Stimulated activated CD8-positive, alpha-beta memory T cell treated with anti-CD3 and anti-CD28 coated beads, Interleukin-12 subunit alpha, Interleukin-12 subunit beta, amount 100 ng/mL, for 1 hour (primary cell): Measurements from ENCODE around the gene BCL7C.

ENCODE experiments used
- DNase-seq: peaks from one replicate; pipeline ENCODE4 v3.0.0-alpha.2; 2020; ENCODE audit warnings: low read depth

BCL7C gene

DNA sequence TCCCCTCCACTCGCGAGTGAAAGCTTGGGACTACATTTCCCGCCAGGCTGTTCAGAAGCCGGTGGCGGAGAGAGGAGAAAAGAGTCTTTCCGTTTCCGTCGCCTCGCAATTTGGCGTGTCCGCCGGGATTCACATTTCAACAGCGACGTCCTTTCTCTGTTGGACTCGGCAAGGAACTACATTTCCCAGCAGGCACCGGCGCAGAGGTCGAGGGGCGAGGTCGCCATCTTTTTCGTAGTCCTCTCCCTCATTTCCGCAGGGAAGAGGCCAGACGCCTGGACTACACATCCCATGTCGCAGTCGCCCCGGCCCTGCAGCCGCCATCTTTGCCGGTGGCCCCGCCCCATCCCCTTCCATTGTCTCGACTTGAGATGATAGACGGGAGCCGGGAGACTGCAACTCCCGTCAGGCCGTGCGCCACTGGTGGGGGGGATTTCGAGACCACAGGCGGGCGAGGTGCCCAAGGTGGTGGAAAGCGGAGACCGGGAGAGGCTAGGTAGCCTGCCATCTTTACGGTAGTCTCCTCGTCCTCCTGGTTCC is 28.6 kb upstream of the BCL7C start:
- peak; percentile 98 for DNase-seq

DNA sequence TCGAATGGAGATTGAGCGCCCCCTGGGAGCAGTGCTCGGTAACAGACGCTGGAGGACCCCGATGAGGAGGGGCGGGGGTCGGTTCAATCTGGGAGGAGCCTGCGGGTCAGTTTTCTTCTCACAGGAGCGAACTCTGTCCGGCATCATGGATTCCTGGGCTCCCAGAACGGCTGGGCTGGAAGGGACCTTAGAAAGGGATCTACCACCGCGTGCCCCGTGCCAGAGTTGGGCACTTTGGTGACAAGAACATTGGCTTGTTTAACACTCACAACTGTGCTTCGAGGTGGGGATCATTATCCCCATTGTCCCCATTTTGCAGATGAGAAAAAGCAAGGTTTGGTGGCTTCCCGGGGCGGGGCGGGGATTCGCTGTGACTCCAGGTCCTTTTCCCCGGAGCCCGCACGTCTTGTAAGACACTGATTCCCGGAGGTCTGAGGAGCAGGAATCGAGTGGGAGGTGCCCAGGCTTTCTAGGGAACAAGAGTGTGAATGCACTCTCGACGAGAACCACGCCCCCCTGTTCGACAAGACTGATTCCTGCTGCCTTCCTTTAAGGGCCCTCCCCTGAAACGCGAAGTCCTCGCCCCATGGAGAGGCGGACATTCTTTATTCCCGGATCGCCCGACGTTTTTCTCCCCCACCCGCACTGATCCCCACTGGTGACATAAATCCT is 28.0 kb upstream of the BCL7C start:
- peak; percentile 78 for DNase-seq

DNA sequence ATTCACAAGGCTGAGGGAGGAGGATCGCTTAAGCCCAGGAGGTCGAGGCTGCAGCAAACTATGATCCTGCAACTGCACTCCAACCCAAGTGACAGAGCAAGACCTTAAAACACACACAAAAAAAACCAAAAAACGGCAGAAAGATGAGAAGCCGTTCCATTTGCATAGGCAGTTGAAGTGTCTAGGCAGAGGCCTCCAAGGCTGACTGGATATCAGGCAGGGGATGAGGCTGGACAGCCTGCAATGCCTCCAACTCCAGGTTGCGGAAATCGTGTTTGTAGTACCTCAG is 27.5 kb upstream of the BCL7C start:
- no peak for DNase-seq

DNA sequence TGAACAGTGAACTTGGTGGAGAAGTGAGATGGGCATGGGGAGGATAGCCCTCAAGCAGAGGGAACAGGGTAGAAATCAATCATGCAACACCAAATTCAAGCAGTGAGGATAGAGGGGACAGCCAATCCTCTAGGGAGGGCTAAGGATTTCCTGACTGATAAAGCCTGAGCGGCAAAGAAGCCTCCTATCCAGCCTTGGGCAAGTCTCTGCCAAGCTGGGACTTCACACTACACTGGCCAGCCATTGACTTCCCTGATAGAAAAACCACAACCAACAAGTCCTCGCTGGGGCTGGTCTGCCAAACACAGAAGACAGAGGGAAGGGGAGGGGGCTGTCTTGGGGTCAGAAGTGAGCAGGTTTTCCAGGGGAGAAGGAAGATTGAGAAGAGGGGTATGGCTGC is 27.0 kb upstream of the BCL7C start:
- DNase-seq: no peak

DNA sequence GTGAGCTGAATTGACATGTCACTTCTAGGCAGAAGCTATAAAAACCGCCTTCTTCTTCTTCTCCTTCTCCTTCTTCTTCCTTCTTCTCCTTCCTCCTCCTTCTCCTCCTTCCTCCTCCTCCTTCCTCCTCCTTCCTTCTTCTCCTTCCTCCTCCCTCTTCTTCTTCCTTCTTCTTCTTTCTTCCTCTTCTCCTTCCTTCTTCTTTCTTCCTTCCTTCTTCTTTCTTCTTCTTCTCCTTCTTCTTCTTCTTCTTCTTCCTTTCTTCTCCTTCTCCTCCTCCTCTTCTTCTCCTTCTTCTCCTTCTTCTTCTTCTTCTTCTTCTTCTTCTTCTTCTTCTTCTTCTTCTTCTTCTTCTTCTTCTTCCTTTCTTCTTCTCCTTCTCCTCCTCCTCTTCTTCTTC is 24.7 kb upstream of the BCL7C start:
- no peak for DNase-seq

DNA sequence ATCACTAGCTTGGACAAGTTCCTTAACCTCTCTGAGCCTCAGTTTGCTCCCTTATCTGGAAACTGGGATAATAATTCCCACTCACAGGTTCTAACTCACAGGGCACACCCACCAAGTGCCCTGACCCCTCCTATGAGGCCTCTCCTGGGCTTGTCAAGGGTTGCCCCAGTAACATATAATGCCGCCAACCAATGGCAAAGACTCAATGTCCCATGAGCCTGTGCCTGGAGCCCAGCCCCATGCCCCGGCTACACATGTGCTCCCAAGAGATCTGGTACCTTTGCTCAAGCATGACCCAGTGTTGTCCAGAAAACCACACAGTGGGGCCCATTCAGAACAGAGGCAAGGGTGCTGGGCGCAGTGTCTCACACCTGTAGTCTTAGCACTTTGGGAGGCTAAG is 21.0 kb upstream of the BCL7C start:
- DNase-seq: no peak

DNA sequence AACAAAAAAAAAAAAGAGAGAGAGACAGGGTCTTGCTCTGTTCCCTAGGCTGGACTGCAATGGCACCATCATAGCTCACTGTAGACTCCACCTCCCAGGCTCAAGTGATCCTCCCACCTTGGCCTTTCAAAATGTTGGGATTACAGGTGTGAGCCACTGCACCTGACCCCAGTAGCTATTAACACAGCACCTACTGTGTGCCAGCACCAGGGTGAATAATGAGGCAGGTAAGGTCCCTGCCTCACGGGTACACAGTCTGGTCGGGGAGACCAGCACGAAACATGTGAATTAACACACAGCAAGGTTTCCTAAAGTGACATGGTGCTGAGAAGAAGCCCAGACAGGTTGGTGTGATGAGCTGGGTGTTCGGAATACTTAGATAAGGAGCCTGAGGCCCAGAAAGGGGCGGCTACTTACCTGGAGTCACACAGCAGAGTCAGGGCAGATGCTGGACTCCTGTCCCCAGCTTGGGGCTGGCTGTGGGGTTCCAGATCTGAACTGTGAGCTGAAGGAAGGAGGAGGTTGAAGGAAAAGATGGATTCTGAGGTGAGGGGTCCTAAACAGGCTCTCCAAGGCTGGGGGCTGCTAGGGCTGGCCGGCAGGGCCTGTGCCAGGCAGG is 19.0 kb upstream of the BCL7C start:
- no peak for DNase-seq

DNA sequence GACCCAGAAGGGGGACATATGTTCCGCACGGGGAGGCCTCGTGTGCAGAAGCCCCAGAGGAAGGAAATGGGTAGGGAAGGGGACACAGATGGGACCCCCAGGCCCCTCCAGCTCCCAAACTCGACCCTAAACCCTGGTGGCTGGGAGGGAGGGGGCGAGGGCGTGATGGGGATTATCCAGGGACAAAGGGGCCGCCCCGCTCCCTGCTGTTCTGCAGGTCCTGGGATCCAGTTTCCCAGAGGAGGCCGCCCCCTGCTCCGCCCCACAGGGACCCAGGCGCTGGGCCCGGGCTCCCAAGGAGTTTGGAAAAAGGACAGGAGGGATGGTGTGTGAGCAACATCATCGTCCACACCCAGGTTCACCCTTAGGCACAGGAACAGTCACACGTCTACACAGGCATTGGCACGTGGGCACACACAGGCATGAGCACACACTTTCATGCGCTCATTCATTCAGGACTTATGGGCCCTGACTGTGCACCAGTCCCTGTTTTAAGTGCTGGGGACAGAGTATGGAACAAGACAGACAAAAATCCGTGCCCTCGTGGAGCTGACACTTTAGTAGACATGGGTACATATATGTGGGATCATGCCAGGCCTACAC is 16.7 kb upstream of the BCL7C start:
- DNase-seq: no peak

DNA sequence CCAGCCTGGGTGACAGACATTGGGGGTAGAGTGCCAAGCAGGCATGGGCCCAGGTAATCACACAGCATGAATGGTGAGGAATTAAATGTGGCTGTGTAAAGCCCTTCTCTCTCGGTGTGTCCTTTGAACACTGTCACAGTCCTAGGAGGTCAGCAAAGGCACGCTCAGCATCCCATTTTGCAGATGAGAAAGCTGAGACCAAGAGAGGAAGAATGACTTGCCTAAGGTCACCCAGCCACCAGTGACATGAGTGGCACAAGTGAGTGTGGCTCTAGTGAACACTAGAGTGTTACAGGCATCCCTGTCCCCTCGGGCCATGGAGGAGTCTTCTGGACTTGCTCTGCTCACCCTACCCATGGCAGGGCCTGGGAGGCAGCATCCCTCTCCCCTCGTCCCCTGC is 13.2 kb upstream of the BCL7C start:
- no peak for DNase-seq

DNA sequence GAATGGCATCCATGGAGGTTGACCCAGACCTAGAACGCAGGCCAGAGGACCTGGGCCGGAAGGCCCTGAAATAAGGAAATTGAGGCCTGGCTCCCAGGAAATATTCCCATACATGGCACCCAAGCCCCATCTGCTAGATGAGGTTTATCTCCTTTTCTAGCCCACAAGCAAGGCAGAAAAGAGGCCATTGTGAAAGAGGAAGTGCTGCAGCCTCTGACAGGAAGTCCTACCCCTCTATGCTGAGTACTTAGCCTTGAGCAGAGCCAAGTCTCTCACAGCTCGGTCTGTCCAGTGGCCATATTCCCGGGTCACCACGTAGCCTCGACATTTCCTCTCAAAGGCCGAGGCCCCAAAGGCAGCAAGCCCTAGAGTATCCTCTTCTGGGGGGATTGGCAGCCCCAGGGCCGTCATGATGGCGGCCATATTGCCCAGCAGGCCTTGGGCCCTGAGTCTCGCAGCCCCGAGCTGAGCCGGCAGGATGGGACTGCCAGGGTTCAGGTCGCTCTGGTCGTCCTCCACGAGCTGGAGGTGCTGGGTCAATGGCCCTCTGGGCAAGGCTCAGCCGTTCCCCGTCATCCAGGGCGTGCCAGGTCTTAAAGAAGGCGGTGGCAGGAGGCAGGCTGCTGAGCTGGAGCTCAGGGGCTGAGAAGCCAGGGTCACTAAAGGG is 10.4 kb upstream of the BCL7C start:
- DNase-seq: no peak

DNA sequence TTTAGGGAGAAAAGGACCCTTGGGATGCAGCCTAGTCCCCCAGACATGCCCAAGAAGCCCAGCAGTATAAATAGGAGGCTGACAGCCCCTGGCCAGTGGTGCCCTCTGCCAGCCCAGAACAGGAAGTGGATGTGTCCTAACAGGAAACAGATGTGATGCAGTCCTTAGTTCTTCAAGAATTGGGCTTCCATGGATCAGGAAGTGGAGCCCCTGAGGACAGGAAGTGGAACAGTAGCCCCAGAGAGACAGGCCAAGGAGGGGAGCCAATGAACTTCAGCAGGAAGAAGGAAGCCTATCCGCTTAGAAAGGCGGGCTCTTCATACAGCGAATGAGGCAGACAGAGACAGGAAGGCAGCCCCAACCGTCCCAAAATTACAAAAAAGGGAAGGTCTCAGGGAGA is 9.7 kb upstream of the BCL7C start:
- DNase-seq: no peak

DNA sequence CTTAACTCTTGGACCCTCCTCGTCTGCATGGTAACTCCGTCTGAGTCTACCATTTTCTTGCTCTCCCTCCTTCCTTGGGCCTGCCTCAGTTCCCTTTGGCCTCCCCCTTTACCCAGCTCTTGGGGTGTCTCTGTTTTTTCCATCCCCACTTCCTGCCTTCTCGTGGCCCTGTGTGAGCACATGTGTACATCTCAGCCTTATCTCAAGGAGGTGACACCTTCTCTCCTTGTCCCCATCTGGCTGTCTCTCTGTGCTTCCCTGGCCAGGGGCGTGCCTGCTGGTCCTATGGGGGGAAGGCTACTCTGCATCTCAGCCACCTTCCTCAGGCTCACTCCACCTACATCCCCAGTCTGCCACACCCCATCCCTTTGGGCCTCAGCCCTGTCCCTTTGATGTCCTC is 9.1 kb upstream of the BCL7C start:
- no peak for DNase-seq

DNA sequence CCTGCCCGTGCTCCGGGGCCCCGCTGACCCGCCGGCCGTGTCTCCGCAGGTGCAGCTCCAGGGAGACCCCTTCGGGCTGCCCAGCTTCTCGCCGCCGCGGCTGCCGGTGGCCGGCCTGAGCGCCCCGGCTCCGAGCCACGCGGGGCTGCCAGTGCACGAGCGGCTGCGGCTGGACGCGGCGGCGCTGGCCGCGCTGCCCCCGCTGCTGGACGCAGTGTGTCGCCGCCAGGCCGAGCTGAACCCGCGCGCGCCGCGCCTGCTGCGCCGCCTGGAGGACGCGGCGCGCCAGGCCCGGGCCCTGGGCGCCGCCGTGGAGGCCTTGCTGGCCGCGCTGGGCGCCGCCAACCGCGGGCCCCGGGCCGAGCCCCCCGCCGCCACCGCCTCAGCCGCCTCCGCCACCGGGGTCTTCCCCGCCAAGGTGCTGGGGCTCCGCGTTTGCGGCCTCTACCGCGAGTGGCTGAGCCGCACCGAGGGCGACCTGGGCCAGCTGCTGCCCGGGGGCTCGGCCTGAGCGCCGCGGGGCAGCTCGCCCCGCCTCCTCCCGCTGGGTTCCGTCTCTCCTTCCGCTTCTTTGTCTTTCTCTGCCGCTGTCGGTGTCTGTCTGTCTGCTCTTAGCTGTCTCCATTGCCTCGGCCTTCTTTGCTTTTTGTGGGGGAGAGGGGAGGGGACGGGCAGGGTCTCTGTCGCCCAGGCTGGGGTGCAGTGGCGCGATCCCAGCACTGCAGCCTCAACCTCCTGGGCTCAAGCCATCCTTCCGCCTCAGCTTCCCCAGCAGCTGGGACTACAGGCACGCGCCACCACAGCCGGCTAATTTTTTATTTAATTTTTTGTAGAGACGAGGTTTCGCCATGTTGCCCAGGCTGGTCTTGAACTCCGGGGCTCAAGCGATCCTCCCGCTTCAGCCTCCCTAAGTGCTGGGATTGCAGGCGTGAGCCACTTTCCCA is 8.4 kb upstream of the BCL7C start:
- DNase-seq: no peak

DNA sequence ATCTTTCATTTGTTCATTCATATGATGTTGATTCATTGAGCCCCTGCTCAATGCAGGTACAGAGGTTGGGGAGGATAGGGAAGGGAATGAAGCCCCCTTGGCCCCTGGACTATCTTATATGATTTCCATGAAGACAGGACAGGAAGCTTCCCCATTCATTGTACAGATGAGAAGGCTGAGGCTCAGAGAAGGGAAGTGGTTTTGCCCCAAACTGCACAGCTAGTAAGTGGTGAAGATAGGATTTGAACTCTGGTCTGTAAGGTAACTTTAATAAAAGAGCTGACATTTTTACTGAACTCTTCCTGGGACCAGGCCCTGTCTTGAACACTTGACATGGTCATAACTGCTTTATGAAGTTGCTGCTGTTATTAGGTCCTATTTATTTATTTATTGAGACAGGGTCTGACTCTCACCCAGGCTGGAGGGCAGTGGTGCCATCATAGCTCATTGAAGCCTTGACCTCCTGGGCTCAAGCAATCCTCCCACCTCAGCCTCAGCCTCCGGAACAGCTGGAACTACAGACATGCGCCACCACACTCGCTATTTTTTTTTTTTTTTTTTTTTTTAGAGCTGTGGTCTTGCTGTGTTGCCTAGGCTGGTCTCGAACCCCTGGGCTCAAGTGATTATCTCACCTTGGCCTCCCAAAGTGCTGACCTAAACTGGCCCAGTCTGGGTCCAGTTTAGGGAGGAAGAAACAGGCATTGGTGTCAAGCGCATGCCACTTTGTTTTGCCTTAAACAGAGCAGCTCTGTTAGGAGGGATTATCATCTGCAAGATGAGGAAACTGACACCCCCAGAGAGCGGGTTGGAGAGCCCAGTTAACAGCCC is 7.5 kb upstream of the BCL7C start:
- no peak for DNase-seq

DNA sequence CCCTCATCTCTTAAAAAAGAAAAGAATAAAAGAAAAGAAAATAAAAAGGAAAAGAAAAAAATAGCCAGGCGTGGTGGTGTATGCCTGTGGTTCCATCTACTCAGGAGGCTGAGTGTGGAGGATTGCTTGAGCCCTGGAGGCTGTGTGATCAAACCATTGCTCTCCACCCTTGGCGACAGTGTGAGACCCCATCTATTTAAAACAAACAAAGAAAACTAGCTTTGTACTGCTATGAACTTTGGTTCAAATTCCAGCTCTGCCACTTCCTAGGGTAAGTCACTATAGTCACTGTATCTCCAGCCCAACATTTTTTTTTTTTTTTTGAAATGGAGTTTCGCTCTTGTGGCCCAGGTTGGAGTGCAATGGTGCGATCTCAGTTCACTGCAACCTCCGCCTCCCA is 6.7 kb upstream of the BCL7C start:
- no peak for DNase-seq

DNA sequence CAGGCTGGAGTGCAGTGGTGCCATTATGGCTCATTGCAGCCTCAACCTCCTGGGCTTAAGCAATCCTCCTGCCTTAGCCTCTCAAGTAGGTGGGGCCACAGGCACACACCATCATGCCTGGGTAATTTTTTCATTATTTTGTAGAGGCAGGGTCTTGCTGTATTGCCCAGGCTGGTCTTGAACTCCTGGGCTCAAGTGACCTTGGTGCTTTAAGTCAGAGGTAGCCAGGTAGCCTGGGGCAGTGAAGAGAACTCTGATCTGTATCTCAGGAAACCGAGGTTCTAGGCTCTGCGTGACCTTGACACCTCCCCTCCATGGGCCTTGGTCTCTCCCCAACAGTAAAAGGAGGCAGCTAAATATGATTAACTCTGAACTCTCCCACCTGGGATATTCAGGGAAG is 5.9 kb upstream of the BCL7C start:
- DNase-seq: no peak

DNA sequence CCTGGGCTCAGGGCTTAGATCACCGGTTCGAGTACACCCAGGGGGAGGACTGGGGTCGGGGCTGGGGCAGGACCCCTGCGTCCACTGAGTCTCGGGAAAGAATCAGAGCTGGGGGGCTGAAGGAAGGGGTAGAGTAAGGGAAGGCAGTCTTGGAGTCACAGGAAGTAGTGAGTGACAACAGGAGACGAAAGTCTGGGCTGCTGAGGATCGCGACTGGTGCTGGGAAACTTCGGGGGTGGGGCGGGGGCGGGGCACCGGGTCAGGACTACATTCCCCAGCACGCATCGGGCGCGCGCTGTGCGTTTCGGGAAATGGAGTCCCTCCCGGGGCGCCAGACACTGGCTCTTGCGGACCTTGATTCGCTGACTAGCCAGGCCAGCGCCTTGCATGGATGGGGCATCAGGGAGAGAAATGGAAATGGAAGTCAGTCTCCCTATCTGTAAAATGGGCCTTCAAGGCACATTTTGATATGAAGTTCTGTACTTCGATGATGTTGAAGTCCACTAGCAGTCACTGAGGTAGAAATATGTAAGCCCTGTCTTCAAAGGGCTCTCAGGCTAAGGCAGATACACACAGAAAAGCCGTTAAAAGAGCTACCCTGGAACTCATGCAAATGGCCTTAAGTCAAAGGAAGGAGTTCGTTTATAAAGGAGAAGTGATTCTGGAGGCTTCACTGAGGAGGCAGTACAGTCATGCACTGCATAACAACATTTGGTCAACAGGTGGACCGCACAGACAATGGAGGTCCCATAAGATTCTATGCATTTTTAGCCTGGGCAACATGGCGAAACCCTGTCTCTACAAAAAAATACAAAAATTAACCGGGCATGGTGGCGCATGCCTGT is 3.2 kb upstream of the BCL7C start:
- peak; percentile 56 for DNase-seq

DNA sequence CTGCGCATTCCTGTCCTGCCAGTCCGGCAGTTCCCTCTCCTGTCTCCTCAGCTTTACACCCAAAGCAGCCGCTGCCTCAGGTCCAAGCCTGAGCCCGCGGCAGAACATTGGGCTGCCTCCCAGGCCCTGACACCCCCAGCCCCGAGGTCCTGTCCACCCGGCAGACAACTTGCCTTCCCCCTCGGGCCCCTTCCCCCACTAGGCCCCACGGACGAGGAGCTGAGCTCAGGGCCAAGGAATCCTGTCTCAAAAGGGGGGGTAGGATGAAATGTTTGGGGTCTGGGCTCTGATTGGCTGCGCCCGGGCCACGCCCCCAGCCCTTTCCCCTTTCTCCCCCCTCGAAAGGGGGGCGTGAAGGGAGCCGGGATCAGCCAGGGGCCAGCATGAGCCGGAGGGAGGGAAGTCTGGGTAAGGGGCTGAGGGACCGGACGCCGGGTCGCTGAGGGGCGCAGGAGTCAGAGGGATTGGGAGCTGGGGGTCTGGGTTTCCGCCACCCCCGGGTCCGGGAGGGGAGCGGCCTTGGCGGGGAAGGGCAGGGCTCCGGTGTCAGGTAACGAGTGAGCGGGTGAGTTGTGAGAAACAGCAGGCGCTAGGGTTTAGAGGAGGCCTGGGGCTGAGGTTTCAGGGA is 2.5 kb upstream of the BCL7C start, which contains the start of gene CTF1:
CTF1 (plus strand) TSS at position 354 of the 628 bp plus-strand sequence; CDS start at position 384, 30 bp downstream.
- DNase-seq: no peak

DNA sequence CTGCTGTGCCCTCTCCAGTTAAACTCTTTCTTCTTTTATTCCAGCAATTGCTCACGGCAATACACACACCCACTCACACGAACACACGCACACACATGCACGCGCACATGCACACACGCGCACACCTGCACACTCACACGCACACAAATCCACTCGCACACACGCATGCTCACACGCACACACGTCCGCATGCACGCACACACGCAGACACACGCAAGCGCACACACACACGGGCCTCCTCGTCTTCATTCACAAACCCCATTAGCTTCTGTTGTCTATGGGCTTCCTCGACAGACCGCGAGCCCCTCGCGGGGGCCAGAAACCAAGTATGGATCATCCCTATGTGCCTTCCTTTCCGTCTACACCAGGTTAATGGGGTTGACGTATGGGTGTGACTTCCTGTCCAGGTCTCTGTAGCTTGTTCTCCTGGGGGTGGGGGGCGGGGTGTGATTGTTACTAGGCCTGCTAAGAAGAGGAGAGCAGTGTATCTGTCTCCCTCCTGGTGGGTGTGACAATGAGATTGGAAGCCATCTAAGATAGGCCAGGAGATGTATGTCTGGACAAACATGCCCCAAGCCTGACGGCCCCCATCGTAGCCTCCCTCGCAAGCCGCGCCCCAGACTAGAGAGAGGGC is 1.9 kb upstream of the BCL7C start:
- no peak for DNase-seq
